Hepatocyte (in vitro differentiated cells): ENCODE measurements around the gene DSTYK.

Experiments used
- EZH2 ChIP-seq: fragments of 200-600 bp; sonication (generic); IDR thresholded peaks from 2 replicates; pipeline ENCODE4 v1.6.1; 2016; ENCODE audit warnings: antibody characterized with exemption, mild to moderate bottlenecking, borderline replicate concordance
- EZH2phosphoT487 ChIP-seq: fragments of 200-600 bp; sonication (generic); IDR thresholded peaks from one replicate; pipeline ENCODE4 v1.6.1; 2018; ENCODE audit warnings: antibody characterized with exemption, mild to moderate bottlenecking, low read depth, moderate library complexity; ENCODE audit not compliant: unreplicated experiment, severe bottlenecking
- TF ChIP-seq, protein P1 (sequence below): fragments of 200-600 bp; sonication (generic); IDR thresholded peaks from 2 replicates; pipeline ENCODE4 v1.5.1; 2016; ENCODE audit warnings: antibody characterized with exemption, mild to moderate bottlenecking; ENCODE audit not compliant: poor library complexity

DNA sequence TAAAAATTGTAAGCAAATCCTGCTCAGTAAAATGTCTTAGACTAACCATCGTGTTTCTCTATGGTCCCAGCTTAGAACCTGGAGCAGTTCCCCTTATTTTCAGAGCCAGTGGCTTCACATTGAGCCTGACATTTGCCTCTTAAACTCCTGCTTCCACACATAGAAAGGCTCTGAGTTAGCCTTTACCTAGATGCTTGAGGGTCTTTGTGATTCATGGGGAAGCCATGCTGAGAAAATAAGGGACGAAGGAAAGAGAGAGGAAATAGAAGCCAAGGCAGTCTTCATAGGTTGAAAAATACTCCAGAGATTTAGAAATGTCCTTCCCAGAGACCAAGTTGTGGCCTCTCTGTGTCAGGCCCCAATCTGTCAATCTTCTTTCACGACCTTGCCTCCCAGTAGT is 73.6 kb downstream of the DSTYK start:
- TF ChIP-seq, protein P1, sequence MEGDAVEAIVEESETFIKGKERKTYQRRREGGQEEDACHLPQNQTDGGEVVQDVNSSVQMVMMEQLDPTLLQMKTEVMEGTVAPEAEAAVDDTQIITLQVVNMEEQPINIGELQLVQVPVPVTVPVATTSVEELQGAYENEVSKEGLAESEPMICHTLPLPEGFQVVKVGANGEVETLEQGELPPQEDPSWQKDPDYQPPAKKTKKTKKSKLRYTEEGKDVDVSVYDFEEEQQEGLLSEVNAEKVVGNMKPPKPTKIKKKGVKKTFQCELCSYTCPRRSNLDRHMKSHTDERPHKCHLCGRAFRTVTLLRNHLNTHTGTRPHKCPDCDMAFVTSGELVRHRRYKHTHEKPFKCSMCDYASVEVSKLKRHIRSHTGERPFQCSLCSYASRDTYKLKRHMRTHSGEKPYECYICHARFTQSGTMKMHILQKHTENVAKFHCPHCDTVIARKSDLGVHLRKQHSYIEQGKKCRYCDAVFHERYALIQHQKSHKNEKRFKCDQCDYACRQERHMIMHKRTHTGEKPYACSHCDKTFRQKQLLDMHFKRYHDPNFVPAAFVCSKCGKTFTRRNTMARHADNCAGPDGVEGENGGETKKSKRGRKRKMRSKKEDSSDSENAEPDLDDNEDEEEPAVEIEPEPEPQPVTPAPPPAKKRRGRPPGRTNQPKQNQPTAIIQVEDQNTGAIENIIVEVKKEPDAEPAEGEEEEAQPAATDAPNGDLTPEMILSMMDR = no peak
- no peak for TF ChIP-seq EZH2phosphoT487
- no peak for TF ChIP-seq EZH2
